ENCODE measurements around the gene SLC39A11.

Gene SLC39A11

GRCh38 chr17:72702998-72703397, 389.5 kb downstream of the SLC39A11 start:
- peaks cover 8% of the 10 kb centered on the region for H3K36me3 Mint-ChIP-seq
- H3K4me3 Mint-ChIP-seq: no peak overlapping the region
- no peak overlapping the region for H3K27ac Mint-ChIP-seq
- H3K4me1 Mint-ChIP-seq (ENCODE audit: low read depth): no peaks in the 10 kb centered on the region
- peaks cover 6% of the 10 kb centered on the region for H3K9me3 Mint-ChIP-seq (ENCODE audit: low read depth)
- H3K27me3 Mint-ChIP-seq: no peaks in the 10 kb centered on the region

GRCh38 chr17:72702136-72702735, 390.3 kb downstream of the SLC39A11 start:
- H3K36me3 Mint-ChIP-seq: peaks cover 6% of the 10 kb centered on the region
- H3K27me3 Mint-ChIP-seq: no peaks in the 10 kb centered on the region
- no peaks in the 10 kb centered on the region for H3K4me1 Mint-ChIP-seq (ENCODE audit: low read depth)
- peaks cover 1% of the 10 kb centered on the region for H3K9me3 Mint-ChIP-seq (ENCODE audit: low read depth)
- no peak overlapping the region for H3K27ac Mint-ChIP-seq
- H3K4me3 Mint-ChIP-seq: no peak overlapping the region

- no peaks in the 10 kb centered on the region for H3K9me3 Mint-ChIP-seq (ENCODE audit: low read depth)
- H3K4me3 Mint-ChIP-seq: no peak overlapping the region
- H3K27ac Mint-ChIP-seq: no peak overlapping the region
- H3K27me3 Mint-ChIP-seq: no peaks in the 10 kb centered on the region
- H3K36me3 Mint-ChIP-seq: peaks cover 6% of the 10 kb centered on the region
- no peaks in the 10 kb centered on the region for H3K4me1 Mint-ChIP-seq (ENCODE audit: low read depth)
Observed at GRCh38 chr17:72700226-72700625, 392.3 kb downstream of the SLC39A11 start.

- H3K4me1 Mint-ChIP-seq (ENCODE audit: low read depth): no peaks in the 10 kb centered on the region
- no peaks in the 10 kb centered on the region for H3K9me3 Mint-ChIP-seq (ENCODE audit: low read depth)
- H3K27me3 Mint-ChIP-seq: no peaks in the 10 kb centered on the region
- peaks cover 4% of the 10 kb centered on the region for H3K36me3 Mint-ChIP-seq
- no peak overlapping the region for H3K27ac Mint-ChIP-seq
- no peak overlapping the region for H3K4me3 Mint-ChIP-seq
Observed at GRCh38 chr17:72699545-72699944, 392.9 kb downstream of the SLC39A11 start.

GRCh38 chr17:72697602-72698146, 394.8 kb downstream of the SLC39A11 start:
- H3K27ac Mint-ChIP-seq: no peak overlapping the region
- H3K4me1 Mint-ChIP-seq (ENCODE audit: low read depth): no peaks in the 10 kb centered on the region
- no peaks in the 10 kb centered on the region for H3K9me3 Mint-ChIP-seq (ENCODE audit: low read depth)
- H3K27me3 Mint-ChIP-seq: no peaks in the 10 kb centered on the region
- H3K4me3 Mint-ChIP-seq: no peak overlapping the region
- H3K36me3 Mint-ChIP-seq: peaks cover 2% of the 10 kb centered on the region

GRCh38 chr17:72696721-72697120, 395.8 kb downstream of the SLC39A11 start:
- Mint-ChIP-seq H3K4me3 (no peak overlapping the region), H3K9me3 (ENCODE audit: low read depth) (no peaks in the 10 kb centered on the region), H3K36me3 (peaks cover 2% of the 10 kb centered on the region), H3K4me1 (ENCODE audit: low read depth) (no peaks in the 10 kb centered on the region), H3K27ac (no peak overlapping the region), H3K27me3 (no peaks in the 10 kb centered on the region)

GRCh38 chr17:72696156-72696555, 396.3 kb downstream of the SLC39A11 start:
- no peaks in the 10 kb centered on the region for H3K9me3 Mint-ChIP-seq (ENCODE audit: low read depth)
- H3K36me3 Mint-ChIP-seq: peaks cover 2% of the 10 kb centered on the region
- no peaks in the 10 kb centered on the region for H3K27me3 Mint-ChIP-seq
- H3K27ac Mint-ChIP-seq: no peak overlapping the region
- H3K4me1 Mint-ChIP-seq (ENCODE audit: low read depth): no peaks in the 10 kb centered on the region
- H3K4me3 Mint-ChIP-seq: no peak overlapping the region

- no peak overlapping the region for H3K4me3 Mint-ChIP-seq
- peaks cover 2% of the 10 kb centered on the region for H3K36me3 Mint-ChIP-seq
- no peaks in the 10 kb centered on the region for H3K9me3 Mint-ChIP-seq (ENCODE audit: low read depth)
- no peak overlapping the region for H3K27ac Mint-ChIP-seq
- H3K27me3 Mint-ChIP-seq: no peaks in the 10 kb centered on the region
- no peaks in the 10 kb centered on the region for H3K4me1 Mint-ChIP-seq (ENCODE audit: low read depth)
Observed at GRCh38 chr17:72693956-72694355, 398.5 kb downstream of the SLC39A11 start.

GRCh38 chr17:72693151-72693878, 399.2 kb downstream of the SLC39A11 start:
- H3K4me1 Mint-ChIP-seq (ENCODE audit: low read depth): no peaks in the 10 kb centered on the region
- no peaks in the 10 kb centered on the region for H3K27me3 Mint-ChIP-seq
- H3K9me3 Mint-ChIP-seq (ENCODE audit: low read depth): no peaks in the 10 kb centered on the region
- H3K4me3 Mint-ChIP-seq: no peak overlapping the region
- H3K36me3 Mint-ChIP-seq: peaks cover 2% of the 10 kb centered on the region
- no peak overlapping the region for H3K27ac Mint-ChIP-seq

- no peaks in the 10 kb centered on the region for H3K9me3 Mint-ChIP-seq (ENCODE audit: low read depth)
- H3K36me3 Mint-ChIP-seq: peaks cover 2% of the 10 kb centered on the region
- no peaks in the 10 kb centered on the region for H3K27me3 Mint-ChIP-seq
- no peak overlapping the region for H3K4me3 Mint-ChIP-seq
- H3K4me1 Mint-ChIP-seq (ENCODE audit: low read depth): no peaks in the 10 kb centered on the region
- H3K27ac Mint-ChIP-seq: no peak overlapping the region
Observed at GRCh38 chr17:72692676-72693075, 399.8 kb downstream of the SLC39A11 start.

GRCh38 chr17:72691586-72691985, 400.9 kb downstream of the SLC39A11 start:
- H3K27ac Mint-ChIP-seq: no peak overlapping the region
- no peaks in the 10 kb centered on the region for H3K27me3 Mint-ChIP-seq
- H3K9me3 Mint-ChIP-seq (ENCODE audit: low read depth): no peaks in the 10 kb centered on the region
- peaks cover 2% of the 10 kb centered on the region for H3K36me3 Mint-ChIP-seq
- no peaks in the 10 kb centered on the region for H3K4me1 Mint-ChIP-seq (ENCODE audit: low read depth)
- H3K4me3 Mint-ChIP-seq: no peak overlapping the region

GRCh38 chr17:72691017-72691416, 401.5 kb downstream of the SLC39A11 start:
- Mint-ChIP-seq H3K9me3 (ENCODE audit: low read depth) (no peaks in the 10 kb centered on the region), H3K36me3 (peaks cover 2% of the 10 kb centered on the region), H3K4me1 (ENCODE audit: low read depth) (no peaks in the 10 kb centered on the region)

GRCh38 chr17:72687886-72688285, 404.6 kb downstream of the SLC39A11 start:
- H3K27me3 Mint-ChIP-seq: no peaks in the 10 kb centered on the region
- H3K27ac Mint-ChIP-seq: no peak overlapping the region
- H3K4me1 Mint-ChIP-seq (ENCODE audit: low read depth): no peaks in the 10 kb centered on the region
- no peaks in the 10 kb centered on the region for H3K9me3 Mint-ChIP-seq (ENCODE audit: low read depth)
- H3K4me3 Mint-ChIP-seq: no peak overlapping the region
- no peaks in the 10 kb centered on the region for H3K36me3 Mint-ChIP-seq

More at GRCh38 chr17:72691017-72691416, 401.5 kb downstream of the SLC39A11 start:
- no peaks in the 10 kb centered on the region for H3K27me3 Mint-ChIP-seq
- H3K27ac Mint-ChIP-seq: no peak overlapping the region
- H3K4me3 Mint-ChIP-seq: no peak overlapping the region

- Mint-ChIP-seq H3K9me3 (ENCODE audit: low read depth) (no peaks in the 10 kb centered on the region), H3K4me1 (ENCODE audit: low read depth) (no peaks in the 10 kb centered on the region), H3K36me3 (peaks cover 2% of the 10 kb centered on the region), H3K27me3 (no peaks in the 10 kb centered on the region), H3K27ac (no peak overlapping the region), H3K4me3 (no peak overlapping the region)
Observed at GRCh38 chr17:72684405-72685020, 408.0 kb downstream of the SLC39A11 start.
